Ovary (tissue), 3 donors: ENCODE data around the gene PLP2.

Experiments used
- EP300 ChIP-seq: sonication (generic); formaldehyde crosslinking; IDR thresholded peaks from one replicate; pipeline ENCODE4 v1.6.1; 2017; ENCODE audit warnings: antibody characterized with exemption
- POLR2A ChIP-seq: fragments of 450-650 bp; IDR thresholded peaks from one replicate; pipeline ENCODE4 v1.6.1; 2017; ENCODE audit warnings: antibody characterized with exemption, mild to moderate bottlenecking, moderate library complexity
- TF ChIP-seq, protein P1 (sequence below), 3 donors: fragments of 450-650 bp in 2 of 3; fragments of 200-600 bp in 1 of 3; IDR thresholded peaks; one replicate each; pipeline versions ENCODE4 v1.5.1 to v1.8.0; 2016 to 2022; ENCODE audit warnings: antibody characterized with exemption in 3 of 3, mild to moderate bottlenecking in 1 of 3
- donor health status: DM: no; HTN: no; CAD: no.

DNA sequence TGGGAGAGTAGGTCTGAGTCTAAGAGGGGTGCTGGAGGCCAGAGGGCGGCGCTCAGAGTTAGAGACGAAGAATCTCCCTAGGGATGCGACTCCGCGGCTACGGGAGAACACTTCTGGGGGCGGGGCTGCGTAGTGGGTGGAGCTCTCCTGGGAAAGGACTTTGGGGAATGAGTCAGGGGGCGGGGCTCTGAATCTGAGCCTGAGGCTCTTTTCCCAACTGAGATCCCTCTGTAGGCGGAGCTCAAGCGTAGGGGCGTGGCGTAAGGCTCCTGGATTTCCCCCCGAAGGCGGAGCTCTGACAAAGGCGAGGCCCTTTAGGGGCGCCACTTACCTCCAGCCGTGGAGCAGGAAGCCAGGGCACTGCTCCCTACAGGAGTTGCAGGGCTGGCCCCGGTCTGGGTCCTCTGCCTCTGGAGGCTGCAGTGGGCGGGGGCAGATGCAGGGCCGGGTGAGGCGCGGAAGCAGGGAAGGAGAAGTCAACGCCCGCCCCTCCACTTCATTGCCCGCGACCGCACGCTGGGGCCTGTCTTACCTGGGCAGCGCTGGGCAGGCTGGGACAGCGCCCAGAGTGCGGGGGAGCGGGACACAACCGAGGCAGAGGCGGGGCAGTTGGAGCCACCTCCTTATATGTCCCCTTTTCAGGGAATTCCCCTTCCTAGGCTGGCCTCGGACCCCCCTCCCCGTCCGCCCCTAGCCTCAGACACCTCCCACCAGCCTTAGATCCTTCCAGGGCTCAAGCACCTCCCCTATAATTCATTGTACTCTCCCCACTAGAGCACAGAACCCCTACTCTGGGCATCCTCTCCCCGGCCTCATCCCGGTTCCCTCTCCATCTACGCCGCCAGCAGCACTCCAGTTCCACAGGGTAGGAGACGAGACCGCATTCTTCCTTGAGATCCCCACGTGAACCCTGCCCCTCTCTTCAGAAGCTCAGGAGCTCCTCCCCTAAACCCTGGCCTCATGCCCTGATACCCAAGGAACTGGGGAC lies 12.9 kb downstream of the PLP2 start:
- TF ChIP-seq, protein P1, sequence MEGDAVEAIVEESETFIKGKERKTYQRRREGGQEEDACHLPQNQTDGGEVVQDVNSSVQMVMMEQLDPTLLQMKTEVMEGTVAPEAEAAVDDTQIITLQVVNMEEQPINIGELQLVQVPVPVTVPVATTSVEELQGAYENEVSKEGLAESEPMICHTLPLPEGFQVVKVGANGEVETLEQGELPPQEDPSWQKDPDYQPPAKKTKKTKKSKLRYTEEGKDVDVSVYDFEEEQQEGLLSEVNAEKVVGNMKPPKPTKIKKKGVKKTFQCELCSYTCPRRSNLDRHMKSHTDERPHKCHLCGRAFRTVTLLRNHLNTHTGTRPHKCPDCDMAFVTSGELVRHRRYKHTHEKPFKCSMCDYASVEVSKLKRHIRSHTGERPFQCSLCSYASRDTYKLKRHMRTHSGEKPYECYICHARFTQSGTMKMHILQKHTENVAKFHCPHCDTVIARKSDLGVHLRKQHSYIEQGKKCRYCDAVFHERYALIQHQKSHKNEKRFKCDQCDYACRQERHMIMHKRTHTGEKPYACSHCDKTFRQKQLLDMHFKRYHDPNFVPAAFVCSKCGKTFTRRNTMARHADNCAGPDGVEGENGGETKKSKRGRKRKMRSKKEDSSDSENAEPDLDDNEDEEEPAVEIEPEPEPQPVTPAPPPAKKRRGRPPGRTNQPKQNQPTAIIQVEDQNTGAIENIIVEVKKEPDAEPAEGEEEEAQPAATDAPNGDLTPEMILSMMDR (IDR thresholded peaks at IDR 0.05) = no peak
- TF ChIP-seq POLR2A (peak; percentile 50), EP300 (no peak)
